Smooth muscle cell (in vitro differentiated cells): ENCODE results near the gene DERA. TPM values are rescaled to one million over a fixed set of nuclear protein-coding genes. Genes with fewer than 3 reads are reported as not detected.
A peak's percentile ranks its signal among the peaks of the same experiment; 100 is the strongest.

Source experiments
- DNase-seq: peaks from one replicate; lab custom pipeline; 2025; ENCODE audit not compliant: unreplicated experiment; lab: John Stamatoyannopoulos, UW
- H2AFZ ChIP-seq: fragments of 200-600 bp; sonication (generic); 2 replicates; pipeline ENCODE4 v1.6.0; 2016; ENCODE audit warnings: antibody characterized with exemption, low read depth, mild to moderate bottlenecking
- H3F3A ChIP-seq: fragments of 200-600 bp; sonication (generic); 2 replicates; pipeline ENCODE4 v1.6.0; 2017; ENCODE audit warnings: antibody characterized with exemption, low read depth
- H3K27ac ChIP-seq: fragments of 200-600 bp; sonication (generic); 2 replicates; pipeline ENCODE4 v1.5.1; 2016; ENCODE audit warnings: low read depth, mild to moderate bottlenecking
- H3K27me3 ChIP-seq: fragments of 200-600 bp; sonication (generic); 2 replicates; pipeline ENCODE4 v1.6.1; 2016; ENCODE audit warnings: low read depth, mild to moderate bottlenecking
- H3K36me3 ChIP-seq: fragments of 200-600 bp; sonication (generic); 2 replicates; pipeline ENCODE4 v1.5.1; 2016; ENCODE audit warnings: low read depth
- H3K4me1 ChIP-seq: fragments of 200-600 bp; sonication (generic); 2 replicates; pipeline ENCODE4 v1.5.1; 2016; ENCODE audit warnings: low read depth
- H3K4me2 ChIP-seq: fragments of 200-600 bp; sonication (generic); 2 replicates; pipeline ENCODE4 v1.6.0; 2016; ENCODE audit warnings: mild to moderate bottlenecking
- H3K4me3 ChIP-seq: fragments of 200-600 bp; sonication (generic); 2 replicates; pipeline ENCODE4 v1.5.1; 2016; ENCODE audit warnings: mild to moderate bottlenecking
- H3K79me2 ChIP-seq: fragments of 200-600 bp; sonication (generic); 2 replicates; pipeline ENCODE4 v1.6.0; 2016; ENCODE audit warnings: low read depth, mild to moderate bottlenecking
- H3K9ac ChIP-seq: fragments of 200-600 bp; sonication (generic); 2 replicates; pipeline ENCODE4 v1.6.0; 2016; ENCODE audit warnings: low read depth
- H3K9me3 ChIP-seq: fragments of 200-600 bp; sonication (generic); replicated peaks from 2 replicates; pipeline ENCODE4 v1.5.1; 2016; ENCODE audit warnings: low read depth
- H4K20me1 ChIP-seq: fragments of 200-600 bp; sonication (generic); 2 replicates; pipeline ENCODE4 v1.6.0; 2016; ENCODE audit warnings: low read depth
- CTCF ChIP-seq: fragments of 200-600 bp; sonication (generic); IDR thresholded peaks from 2 replicates; pipeline ENCODE4 v1.5.1; 2017; ENCODE audit warnings: borderline replicate concordance, mild to moderate bottlenecking, antibody characterized with exemption; ENCODE audit not compliant: insufficient read depth, poor library complexity, severe bottlenecking
- WGBS: methylation state at CpG from one replicate; pipeline ENCODE4 v1.1.7; 2016; ENCODE audit warnings: low lambda C conversion rate; 5-methylcytosine and 5-hydroxymethylcytosine counted together
- polyA plus RNA-seq: library from polyadenylated mRNA; unstranded; fragments of >200 nt; fragmentation: Nextera tagmentation; extraction: Ambion mirVana; gene quantifications from 2 replicates; pipeline ENCODE4 v1.2.1, GENCODE V29; 2016
- total RNA-seq: library from RNA; depleted of rRNA; stranded (reverse); fragments of >200 nt; gene quantifications from 2 replicates; pipeline ENCODE4 v1.2.3, GENCODE V29; 2014

DERA gene
- total and polyA plus RNA-seq, 2 experiments from 2014 or later = 23.3 to 35.1 TPM

GRCh38 chr12:15919418-15919817 is 8.3 kb downstream of the DERA start:
- Histone ChIP-seq H3K9ac (no peak overlapping the region), H4K20me1 (no peaks in the 10 kb centered on the region), H3F3A (no peaks in the 10 kb centered on the region), H3K79me2 (peaks cover 32% of the 10 kb centered on the region), H3K4me2 (peak overlapping the region; percentile 8), H3K9me3 (no peaks in the 10 kb centered on the region), H3K36me3 (no peaks in the 10 kb centered on the region), H3K4me3 (no peak overlapping the region), H2AFZ (no peak overlapping the region), H3K4me1 (peaks cover 16% of the 10 kb centered on the region), H3K27ac (peak overlapping the region; percentile 17), H3K27me3 (no peaks in the 10 kb centered on the region)
- DNase-seq = no peak
- no peak for TF ChIP-seq CTCF
- WGBS = 61% methylated on average over 2 of the region's 2 CpGs

DNA sequence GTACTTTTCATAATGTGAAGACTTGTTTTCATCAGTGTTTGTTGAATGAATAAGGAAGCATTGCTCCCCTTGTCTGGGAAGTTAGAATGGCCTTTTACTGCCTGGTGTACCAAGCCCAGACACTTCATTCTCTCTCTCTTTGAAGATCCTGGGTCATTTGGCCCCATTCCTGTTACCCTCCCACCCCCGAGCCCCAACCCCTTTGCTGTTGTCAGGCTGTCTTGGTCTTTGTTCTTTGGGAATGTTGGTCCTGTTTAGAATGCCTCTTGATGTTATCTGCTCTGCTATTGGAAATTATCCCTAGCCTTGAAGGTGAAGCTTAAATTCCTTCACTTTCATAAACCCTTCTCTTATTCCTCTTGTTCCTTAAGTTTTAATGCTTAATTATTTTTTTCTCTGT is 13.8 kb downstream of the DERA start:
- Histone ChIP-seq H2AFZ (no peak overlapping the region), H3F3A (no peaks in the 10 kb centered on the region), H3K9ac (no peak overlapping the region), H3K9me3 (no peaks in the 10 kb centered on the region), H3K4me1 (peaks cover 31% of the 10 kb centered on the region), H3K27ac (no peak overlapping the region), H3K4me3 (no peak overlapping the region), H3K79me2 (peaks cover 32% of the 10 kb centered on the region), H3K27me3 (no peaks in the 10 kb centered on the region), H3K36me3 (no peaks in the 10 kb centered on the region), H3K4me2 (no peak overlapping the region), H4K20me1 (no peaks in the 10 kb centered on the region)
- WGBS = 77% methylated on average over 1 of the region's 1 CpG
- no peak for TF ChIP-seq CTCF
- no peak for DNase-seq

DNA sequence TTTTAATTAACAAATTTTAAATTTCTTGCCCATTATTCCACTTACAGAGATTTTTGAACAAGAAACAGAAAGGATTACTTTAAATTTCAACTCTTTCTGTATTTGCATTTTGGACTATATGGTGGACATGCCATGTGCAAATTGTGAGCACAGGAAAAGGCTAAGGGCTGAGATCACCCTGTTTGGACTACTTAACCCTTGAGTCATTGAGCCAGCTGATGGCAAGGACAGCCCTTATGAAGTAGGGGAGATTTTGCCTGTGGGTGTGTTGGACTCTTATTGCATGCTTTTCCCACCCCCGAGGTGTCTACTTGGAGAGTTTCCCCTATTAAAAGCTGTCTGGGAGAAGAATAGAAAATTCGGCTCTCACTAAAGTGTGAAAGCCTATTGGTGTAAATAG is 17.2 kb downstream of the DERA start:
- Histone ChIP-seq H3F3A (no peaks in the 10 kb centered on the region), H3K79me2 (peaks cover 36% of the 10 kb centered on the region), H4K20me1 (no peaks in the 10 kb centered on the region), H3K4me3 (no peak overlapping the region), H3K9me3 (no peaks in the 10 kb centered on the region), H3K27me3 (no peaks in the 10 kb centered on the region), H3K4me1 (peaks cover 44% of the 10 kb centered on the region), H3K27ac (peak overlapping the region; percentile 87), H3K9ac (peak overlapping the region; percentile 58), H3K4me2 (peak overlapping the region; percentile 77), H3K36me3 (no peaks in the 10 kb centered on the region), H2AFZ (no peak overlapping the region)
- no peak for TF ChIP-seq CTCF
- DNase-seq = no peak
- WGBS = 19% methylated on average over 2 of the region's 2 CpGs

GRCh38 chr12:15928870-15929571 is 17.9 kb downstream of the DERA start:
- 65% methylated on average over 10 of the region's 10 CpGs for WGBS
- Histone ChIP-seq H3K9me3 (no peaks in the 10 kb centered on the region), H3K4me2 (peak overlapping the region; percentile 77), H3K9ac (peak overlapping the region; percentile 58), H3F3A (no peaks in the 10 kb centered on the region), H2AFZ (no peak overlapping the region), H3K27ac (peak overlapping the region; percentile 87), H3K36me3 (no peaks in the 10 kb centered on the region), H4K20me1 (no peaks in the 10 kb centered on the region), H3K4me3 (no peak overlapping the region), H3K4me1 (peaks cover 44% of the 10 kb centered on the region), H3K27me3 (no peaks in the 10 kb centered on the region), H3K79me2 (peaks cover 29% of the 10 kb centered on the region)
- TF ChIP-seq CTCF = no peak
- no peak for DNase-seq
